SK-N-SH (cell line): ENCODE data around the gene IFNA8.

Experiments used
- CTCF ChIP-seq: fragments of 200-600 bp; sonication (generic); IDR thresholded peaks from 2 replicates; pipeline ENCODE4 v1.6.1; 2017; ENCODE audit warnings: antibody characterized with exemption, mild to moderate bottlenecking, moderate library complexity
- FOXM1 ChIP-seq: IDR thresholded peaks from 2 replicates; pipeline ENCODE4 v1.4.0; 2012; ENCODE audit warnings: low read depth, mild to moderate bottlenecking
- MXI1 ChIP-seq: IDR thresholded peaks from 2 replicates; pipeline ENCODE4 v1.6.1; 2012; ENCODE audit warnings: mild to moderate bottlenecking, low read depth, low read length, improper control_type of control experiment
- POLR2AphosphoS5 ChIP-seq: IDR thresholded peaks from 2 replicates; pipeline ENCODE4 v1.6.1; 2012; ENCODE audit warnings: low read depth, low read length
- TEAD4 ChIP-seq: IDR thresholded peaks from 2 replicates; pipeline ENCODE4 v1.4.0; 2012; ENCODE audit warnings: mild to moderate bottlenecking, borderline replicate concordance; ENCODE audit not compliant: insufficient read depth

GRCh38 chr9:21452681-21453080 lies 43.8 kb downstream of the IFNA8 start:
- TF ChIP-seq FOXM1, result no peak
- TF ChIP-seq POLR2AphosphoS5, result no peak
- no peak for TF ChIP-seq CTCF
- no peak for TF ChIP-seq MXI1
- TF ChIP-seq TEAD4, result no peak
